ENCODE data around the gene DDX59. TPM values are rescaled to one million over a fixed set of nuclear protein-coding genes. Genes with fewer than 3 reads are reported as not detected.

Gene DDX59
- total RNA-seq, 4 donors from 2014 or later, result 15.1 to 30.4 (median 18.5) TPM

DNA sequence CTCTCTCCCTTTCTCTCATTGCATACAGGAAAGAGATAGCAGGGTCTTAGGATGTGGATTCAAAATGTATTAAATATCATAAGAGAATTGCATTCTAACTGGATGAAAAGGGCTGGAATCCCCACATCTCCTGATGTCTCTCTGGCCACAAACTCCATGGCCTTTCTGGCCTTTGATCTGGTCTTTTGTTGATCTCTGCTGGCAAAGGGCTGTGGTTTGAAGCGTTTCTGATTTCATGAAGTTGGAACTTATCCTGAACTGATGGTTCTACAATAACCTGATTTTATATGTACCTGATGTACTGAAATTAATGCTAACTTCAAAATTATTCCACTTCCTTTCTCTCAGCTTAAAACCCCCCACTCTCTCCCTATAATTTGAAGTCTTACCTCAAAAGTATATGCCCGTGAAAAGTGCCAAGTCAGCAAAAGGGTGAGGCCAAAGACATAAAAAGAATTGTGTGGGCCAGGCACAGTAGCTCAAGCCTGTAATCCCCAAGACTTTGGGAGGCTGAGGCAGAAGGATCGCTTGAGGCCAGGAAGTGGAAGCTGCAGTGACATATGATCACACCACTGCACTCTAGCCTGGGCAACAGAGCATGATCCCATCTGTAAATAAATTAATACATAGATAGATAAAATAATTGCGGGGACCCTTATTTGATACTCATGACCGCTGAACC is 42.7 kb downstream of the DDX59 start:
- TF ChIP-seq, protein P1, sequence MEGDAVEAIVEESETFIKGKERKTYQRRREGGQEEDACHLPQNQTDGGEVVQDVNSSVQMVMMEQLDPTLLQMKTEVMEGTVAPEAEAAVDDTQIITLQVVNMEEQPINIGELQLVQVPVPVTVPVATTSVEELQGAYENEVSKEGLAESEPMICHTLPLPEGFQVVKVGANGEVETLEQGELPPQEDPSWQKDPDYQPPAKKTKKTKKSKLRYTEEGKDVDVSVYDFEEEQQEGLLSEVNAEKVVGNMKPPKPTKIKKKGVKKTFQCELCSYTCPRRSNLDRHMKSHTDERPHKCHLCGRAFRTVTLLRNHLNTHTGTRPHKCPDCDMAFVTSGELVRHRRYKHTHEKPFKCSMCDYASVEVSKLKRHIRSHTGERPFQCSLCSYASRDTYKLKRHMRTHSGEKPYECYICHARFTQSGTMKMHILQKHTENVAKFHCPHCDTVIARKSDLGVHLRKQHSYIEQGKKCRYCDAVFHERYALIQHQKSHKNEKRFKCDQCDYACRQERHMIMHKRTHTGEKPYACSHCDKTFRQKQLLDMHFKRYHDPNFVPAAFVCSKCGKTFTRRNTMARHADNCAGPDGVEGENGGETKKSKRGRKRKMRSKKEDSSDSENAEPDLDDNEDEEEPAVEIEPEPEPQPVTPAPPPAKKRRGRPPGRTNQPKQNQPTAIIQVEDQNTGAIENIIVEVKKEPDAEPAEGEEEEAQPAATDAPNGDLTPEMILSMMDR (IDR thresholded peaks at IDR 0.05), result no peak
- ATAC-seq (ENCODE audit: low FRiP score), result no peak

DNA sequence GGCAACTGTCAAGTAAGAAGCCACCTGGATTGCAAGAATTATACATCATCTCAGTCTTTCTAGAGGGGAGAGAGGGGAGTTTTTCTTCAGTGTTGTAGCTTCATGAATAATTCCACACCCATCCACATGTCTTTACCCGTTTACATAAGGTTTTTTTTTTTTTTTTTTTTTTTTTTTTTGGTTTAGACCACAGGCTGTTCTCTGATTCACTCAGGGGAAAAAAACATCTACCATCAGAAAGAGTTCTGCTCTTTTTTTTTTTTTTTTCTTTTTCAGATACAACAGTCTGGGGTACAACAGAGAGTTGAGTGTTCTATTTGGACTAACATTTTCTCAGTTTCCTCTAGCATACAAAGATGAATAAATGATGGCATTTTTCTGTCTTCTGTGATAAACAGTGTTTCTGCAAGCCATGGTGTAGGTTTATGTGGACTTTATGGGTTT is 44.3 kb downstream of the DDX59 start:
- no peak for ATAC-seq (ENCODE audit: low FRiP score)
- TF ChIP-seq, protein P1 (IDR thresholded peaks at IDR 0.05), result no peak
- DNase-seq (ENCODE audit: low spot score), result no peak

More for the DNA sequence above, 42.7 kb downstream of the DDX59 start:
- no peak for DNase-seq (ENCODE audit: low spot score)

DNA sequence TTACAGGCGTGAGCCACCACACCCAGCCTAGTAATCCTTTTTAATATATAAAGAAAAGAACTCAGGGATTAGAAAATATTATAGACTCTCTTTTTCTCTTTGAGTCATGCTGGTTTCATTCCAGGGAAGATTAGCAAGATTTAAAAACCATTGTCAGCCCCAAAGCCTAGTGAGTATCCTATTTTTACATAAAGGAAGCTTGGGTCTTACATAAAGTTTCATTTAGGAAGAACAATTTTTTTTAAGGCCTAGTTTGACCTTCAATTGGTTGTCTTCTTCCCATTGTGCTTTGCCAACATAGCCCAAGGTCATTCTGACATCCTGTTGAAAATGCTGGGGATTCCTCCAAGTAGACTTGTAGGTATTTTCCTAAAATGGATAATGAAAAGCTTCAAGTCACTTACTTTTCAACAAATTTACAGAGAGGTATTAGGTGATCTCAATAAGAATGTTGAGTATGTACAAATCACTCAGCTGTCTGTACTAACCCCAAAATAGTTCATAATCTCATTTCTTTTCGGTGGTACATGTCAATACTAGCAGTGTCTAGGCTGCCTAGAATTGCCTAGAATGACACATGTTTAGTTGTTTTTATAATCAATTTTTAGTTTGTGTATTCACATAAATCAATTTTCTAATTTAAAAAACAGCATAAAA is 44.9 kb downstream of the DDX59 start:
- no peak for ATAC-seq (ENCODE audit: low FRiP score)
- no peak for DNase-seq (ENCODE audit: low spot score)
- TF ChIP-seq, protein P1 (IDR thresholded peaks at IDR 0.05), result no peak

DNA sequence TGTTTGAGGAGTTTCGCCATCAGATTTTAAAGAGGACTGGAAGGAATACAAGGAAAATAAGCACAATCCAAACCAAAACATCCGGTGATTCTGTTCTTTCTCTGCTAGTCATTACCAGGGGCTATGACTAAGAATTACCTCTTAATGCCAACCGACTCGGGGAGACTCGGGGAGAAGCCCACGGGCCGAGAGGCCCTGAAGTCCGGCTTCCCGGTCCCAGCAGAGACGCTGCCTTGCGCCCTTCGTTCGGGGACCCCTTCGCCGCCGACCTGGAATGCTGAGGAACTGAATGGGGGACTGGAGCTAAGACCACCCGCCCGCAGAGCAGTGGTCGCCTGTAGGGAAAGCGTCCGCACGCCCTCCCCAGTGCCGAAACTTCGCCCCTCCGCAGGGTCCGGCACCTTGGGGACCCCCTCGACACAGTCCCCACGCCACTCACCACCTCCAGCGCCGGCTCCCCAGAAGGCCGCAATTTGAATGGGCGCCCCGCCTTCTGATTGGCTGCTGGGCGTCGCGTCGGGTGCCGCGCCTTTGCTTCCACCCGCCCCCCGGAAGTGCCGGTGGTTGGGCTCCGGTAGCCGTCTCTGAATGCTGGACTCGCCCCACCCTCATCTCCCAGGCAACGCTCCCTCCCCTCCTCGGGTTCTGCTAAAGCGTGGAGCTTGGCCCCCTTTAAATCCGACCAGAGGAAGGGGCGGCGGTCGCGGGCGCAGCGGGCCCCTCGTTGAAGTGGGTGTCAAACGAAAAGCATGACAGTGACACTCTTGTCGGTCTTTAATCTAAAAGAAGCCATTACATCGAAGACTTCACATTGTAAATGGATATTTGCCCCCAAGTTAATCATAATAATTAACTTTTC is 49.2 kb downstream of the DDX59 start, which contains the start of gene KIF14:
Gene KIF14, minus strand, starts transcription at position 479 of the 859 bp plus-strand sequence. CDS start 2,028 bp downstream, outside the sequence.
- TF ChIP-seq, protein P1 (IDR thresholded peaks at IDR 0.05), result no peak
- peak; percentile 84 for DNase-seq (ENCODE audit: low spot score)
- ATAC-seq (ENCODE audit: low FRiP score), result peak; percentile 99

DNA sequence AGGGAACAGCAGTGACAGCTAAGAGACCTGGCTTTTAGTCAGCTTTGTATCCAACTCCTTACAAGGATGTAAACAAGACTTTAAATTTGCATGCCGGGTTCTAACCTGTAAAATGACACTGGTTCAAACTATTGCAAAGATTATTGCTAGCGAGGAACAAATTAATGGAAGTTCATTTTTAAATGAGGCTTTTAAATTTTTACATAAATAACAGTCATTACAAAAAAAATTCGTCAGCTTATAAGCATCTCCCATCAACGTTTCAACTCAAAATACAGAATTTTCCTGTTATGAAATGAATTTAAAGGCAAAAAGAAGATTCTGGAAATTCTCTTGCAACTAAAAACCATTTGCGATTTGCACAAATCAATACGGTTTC is 49.8 kb downstream of the DDX59 start:
- TF ChIP-seq, protein P1 (IDR thresholded peaks at IDR 0.05), result no peak
- DNase-seq (ENCODE audit: low spot score) (no peak), ATAC-seq (ENCODE audit: low FRiP score) (no peak)

DNA sequence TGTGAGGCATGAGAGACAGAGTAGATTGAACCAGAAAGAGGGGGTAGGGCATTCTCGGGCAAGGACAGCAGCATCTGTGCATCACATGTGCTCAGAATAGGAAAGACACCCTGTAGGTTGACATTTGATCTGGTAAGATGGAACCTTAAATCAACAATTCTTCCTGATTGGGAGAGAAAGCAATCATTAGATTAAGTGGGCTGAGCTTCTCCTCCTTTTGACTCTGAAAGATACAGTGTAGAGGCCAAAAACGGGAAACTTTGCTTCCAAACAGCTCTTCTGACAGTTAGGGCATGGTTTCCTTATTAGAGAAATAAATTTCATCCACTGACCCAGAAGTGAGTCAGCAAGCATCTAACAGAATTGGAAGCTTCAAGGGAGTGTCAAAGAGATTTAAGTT is 58.9 kb downstream of the DDX59 start:
- DNase-seq (ENCODE audit: low spot score) (no peak), ATAC-seq (ENCODE audit: low FRiP score) (no peak)
- TF ChIP-seq, protein P1 (IDR thresholded peaks at IDR 0.05), result no peak

Data from omental fat pad (tissue), 4 donors.